Astrocyte of the spinal cord (primary cell): ENCODE results near the gene PAQR8.
A peak's percentile ranks its signal among the peaks of the same experiment; 100 is the strongest.

Experiments used
- DNase-seq: peaks from one replicate; pipeline ENCODE4 v3.0.0; 2011; ENCODE audit warnings: low read depth, low spot score
- H3K4me3 ChIP-seq: 2 replicates; pipeline ENCODE4 v1.5.1; 2011; ENCODE audit warnings: low read depth, mild to moderate bottlenecking, low read length, moderate library complexity
- CTCF ChIP-seq: IDR thresholded peaks from 2 replicates; pipeline ENCODE4 v1.5.1; 2012; ENCODE audit warnings: low read depth, mild to moderate bottlenecking, low read length, inconsistent platforms
- in situ Hi-C: cut with HindIII; loops from 2 replicates; pipeline ENCODE4 v1.10.0; 2017; ENCODE audit warnings: low sequenced_read_pairs

The PAQR8 gene, protein sequence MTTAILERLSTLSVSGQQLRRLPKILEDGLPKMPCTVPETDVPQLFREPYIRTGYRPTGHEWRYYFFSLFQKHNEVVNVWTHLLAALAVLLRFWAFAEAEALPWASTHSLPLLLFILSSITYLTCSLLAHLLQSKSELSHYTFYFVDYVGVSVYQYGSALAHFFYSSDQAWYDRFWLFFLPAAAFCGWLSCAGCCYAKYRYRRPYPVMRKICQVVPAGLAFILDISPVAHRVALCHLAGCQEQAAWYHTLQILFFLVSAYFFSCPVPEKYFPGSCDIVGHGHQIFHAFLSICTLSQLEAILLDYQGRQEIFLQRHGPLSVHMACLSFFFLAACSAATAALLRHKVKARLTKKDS

DNA sequence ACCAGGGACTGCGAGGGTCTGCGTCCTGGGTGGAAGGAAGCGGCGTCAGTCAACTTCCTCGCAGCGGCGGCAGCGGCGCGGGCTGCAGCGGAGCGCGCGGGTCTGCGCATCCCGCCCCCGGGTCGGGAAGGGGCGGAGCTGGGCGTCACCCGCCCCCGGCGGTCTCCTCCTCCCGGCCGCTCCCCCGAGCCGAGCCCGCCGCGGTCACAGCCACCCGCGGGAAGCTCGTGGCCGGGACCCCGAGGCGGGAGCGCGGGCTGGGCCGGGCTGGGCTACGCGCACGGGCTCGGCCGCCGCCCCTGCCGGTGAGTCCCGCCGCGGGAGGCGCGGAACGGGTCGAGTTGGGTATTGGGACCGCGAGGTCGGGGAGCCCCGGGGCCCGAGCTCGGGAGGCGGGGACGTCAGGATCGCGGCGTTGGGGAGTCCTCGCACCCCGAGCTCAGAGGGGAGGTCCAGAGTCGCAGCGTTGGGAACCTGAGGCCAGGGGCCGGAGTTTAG, at the start of gene PAQR8:
Gene PAQR8 (plus strand): TSS at position 207 of the 498 bp plus-strand sequence. CDS start 41,063 bp downstream, outside the sequence.
- DNase-seq, result peak; percentile 52
- in situ Hi-C loops, result no loop called here
- peak within 1 kb of the TSS; percentile 76 for H3K4me3 ChIP-seq
- TF ChIP-seq CTCF, result no peak

DNA sequence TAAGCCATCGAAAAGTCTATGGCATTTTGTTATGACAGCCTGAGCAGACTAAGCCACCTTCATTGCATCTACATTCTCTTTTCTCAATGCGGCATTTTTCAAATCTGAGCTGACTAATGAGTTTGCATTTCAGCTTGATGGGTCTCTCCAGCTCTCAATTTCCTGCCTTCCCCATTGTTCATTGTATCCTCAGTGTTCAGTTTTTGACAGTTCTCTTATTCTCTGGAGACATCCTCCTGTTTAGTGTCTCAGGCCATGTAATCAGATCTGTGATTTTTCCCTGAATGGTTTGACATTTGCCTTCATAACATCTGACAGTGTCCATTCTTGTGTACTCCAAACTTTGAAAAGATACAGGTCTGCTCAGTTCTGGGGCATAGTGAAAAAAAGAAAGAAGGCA, 49.5 kb upstream of the PAQR8 start:
- no peak overlapping the region for H3K4me3 ChIP-seq
- no peak for DNase-seq
- no peak for TF ChIP-seq CTCF
- in situ Hi-C loops, result no loop called here

DNA sequence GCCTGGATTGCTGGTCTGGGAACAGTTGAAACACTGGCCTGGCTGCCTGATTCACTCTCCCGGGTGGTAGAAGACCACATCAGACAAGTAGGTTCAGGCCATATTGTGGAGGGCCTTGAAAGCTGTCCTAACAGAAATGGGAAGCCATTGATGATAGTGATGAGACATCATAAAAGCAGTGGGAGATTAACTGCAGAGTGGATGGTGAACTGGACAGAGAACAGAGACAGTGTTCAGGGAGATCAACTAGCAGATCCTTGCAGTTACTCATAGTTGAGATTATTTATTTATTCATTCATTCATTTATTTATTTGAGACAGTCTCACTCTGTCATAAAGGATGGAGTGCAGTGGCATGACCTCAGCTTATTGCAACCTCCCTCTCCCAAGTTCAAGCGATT, 47.2 kb upstream of the PAQR8 start:
- TF ChIP-seq CTCF, result no peak
- in situ Hi-C loops, result no loop called here
- no peak for DNase-seq
- H3K4me3 ChIP-seq, result no peak overlapping the region

GRCh38 chr6:52317211-52317610, 44.7 kb upstream of the PAQR8 start:
- H3K4me3 ChIP-seq, result no peak overlapping the region
- no peak for DNase-seq
- in situ Hi-C loops, result no loop called here
- TF ChIP-seq CTCF, result no peak

DNA sequence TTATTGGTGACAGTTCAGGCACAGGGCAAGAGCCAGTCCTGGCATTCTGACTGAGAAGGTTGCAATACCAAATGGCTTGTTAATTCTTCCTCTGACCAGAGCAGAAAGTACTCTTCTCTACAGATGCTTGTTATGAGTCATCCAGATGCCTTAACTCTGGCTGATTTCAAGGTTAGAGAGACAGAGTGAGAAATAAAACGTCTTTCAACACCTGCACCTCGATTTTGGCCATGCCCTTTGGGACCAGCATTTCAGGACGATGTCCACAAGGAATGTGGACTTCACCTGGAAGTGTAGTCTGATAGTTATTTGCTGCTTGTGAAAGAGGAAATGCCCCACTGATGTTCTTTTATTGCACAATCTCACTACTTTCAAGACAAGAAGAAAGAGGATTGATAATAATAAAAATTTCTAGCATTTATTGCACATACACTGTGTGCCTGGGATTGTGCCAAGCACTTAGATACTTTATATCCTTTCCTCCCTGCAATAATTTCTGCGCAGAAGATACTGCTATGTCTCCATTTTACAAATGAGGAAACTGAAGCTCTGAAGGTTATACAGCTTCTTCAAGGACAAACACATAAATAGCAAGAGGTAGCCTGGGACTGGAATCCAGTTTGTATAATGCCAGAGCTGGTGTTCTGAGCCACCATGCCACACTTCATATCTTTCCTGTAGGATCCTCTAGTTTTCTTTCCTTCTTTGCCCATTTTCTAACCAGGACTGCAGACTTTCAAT, 43.9 kb upstream of the PAQR8 start:
- H3K4me3 ChIP-seq, result no peak overlapping the region
- in situ Hi-C loops, result no loop called here
- TF ChIP-seq CTCF, result no peak
- peak; percentile 44 for DNase-seq

DNA sequence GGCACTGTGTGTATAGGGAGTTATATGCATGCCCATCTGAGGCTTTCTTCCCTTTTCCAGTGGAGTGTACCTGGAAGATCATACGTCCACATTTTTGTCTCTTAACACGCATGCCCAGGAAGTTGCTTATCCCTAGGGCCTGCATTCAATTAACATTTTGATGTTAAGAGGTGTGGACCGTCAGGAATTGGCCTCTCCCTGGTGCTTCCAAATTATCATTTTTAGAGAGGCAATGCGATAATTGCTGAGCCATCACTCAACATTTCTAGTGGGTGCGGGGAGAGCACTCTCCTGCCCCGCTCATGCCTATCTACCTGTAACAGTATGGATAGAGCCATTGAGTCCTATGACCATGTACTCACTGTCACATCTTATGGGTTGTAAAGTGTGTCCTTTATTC, 37.8 kb upstream of the PAQR8 start:
- no peak overlapping the region for H3K4me3 ChIP-seq
- TF ChIP-seq CTCF, result no peak
- in situ Hi-C loops, result no loop called here
- no peak for DNase-seq
